Keratinocyte (primary cell): ENCODE data around the gene CHIA. TPM values are rescaled to one million over a fixed set of nuclear protein-coding genes. Genes with fewer than 3 reads are reported as not detected.

Source experiments
- DNase-seq: peaks from one replicate; pipeline ENCODE4 v3.0.0-alpha.2; 2011; ENCODE audit warnings: low read depth, missing footprints, low spot score
- FAIRE-seq: peaks from 2 replicates; lab custom pipeline; 2011; peaks lifted over from hg19 to GRCh38; lab: Jason Lieb, UNC
- H2AFZ ChIP-seq: 2 replicates; pipeline ENCODE4 v1.6.0; 2012; ENCODE audit warnings: low read length, control low read depth, inconsistent platforms; ENCODE audit not compliant: control insufficient read depth
- H3K27ac ChIP-seq: 2 replicates; pipeline ENCODE4 v1.5.1; 2011; ENCODE audit warnings: low read length; ENCODE audit not compliant: control insufficient read depth, insufficient read depth
- H3K27me3 ChIP-seq: 3 replicates; pipeline ENCODE4 v1.6.0; 2011; ENCODE audit warnings: low read length; ENCODE audit not compliant: control insufficient read depth, insufficient read depth; ENCODE audit errors: extremely low read depth
- H3K36me3 ChIP-seq, 2 experiments: 2 replicates in 1 of 2; 3 replicates in 1 of 2; pipeline ENCODE4 v1.5.1; 2011; ENCODE audit warnings: low read length in 2 of 2, mild to moderate bottlenecking in 1 of 2; ENCODE audit not compliant: control insufficient read depth in 2 of 2, insufficient read depth in 2 of 2; ENCODE audit errors: extremely low read depth in 1 of 2
- H3K4me1 ChIP-seq: 3 replicates; pipeline ENCODE4 v1.5.1; 2011; ENCODE audit warnings: low read length; ENCODE audit not compliant: control insufficient read depth, insufficient read depth; ENCODE audit errors: extremely low read depth
- H3K4me2 ChIP-seq: 3 replicates; pipeline ENCODE4 v1.6.0; 2011; ENCODE audit warnings: low read depth, low read length; ENCODE audit not compliant: control insufficient read depth, insufficient read depth; ENCODE audit errors: extremely low read depth
- H3K4me3 ChIP-seq, 3 experiments: fragments of 200-600 bp in 1 of 3; sonication (generic) in 1 of 3; 2 replicates in 2 of 3; 3 replicates in 1 of 3; pipeline ENCODE4 v1.5.1; 2011 to 2016; ENCODE audit warnings: low read length in 3 of 3, mild to moderate bottlenecking in 3 of 3, control low read depth in 2 of 3, inconsistent platforms in 1 of 3, low read depth in 1 of 3, mixed read lengths in 1 of 3, mixed run types in 1 of 3, moderate library complexity in 1 of 3; ENCODE audit not compliant: control insufficient read depth in 2 of 3, insufficient read depth in 2 of 3; ENCODE audit errors: extremely low read depth in 1 of 3
- H3K79me2 ChIP-seq: 2 replicates; pipeline ENCODE4 v1.6.0; 2012; ENCODE audit warnings: low read length; ENCODE audit not compliant: control insufficient read depth, insufficient read depth
- H3K9ac ChIP-seq: 3 replicates; pipeline ENCODE4 v1.6.0; 2011; ENCODE audit warnings: low read length; ENCODE audit not compliant: control insufficient read depth, insufficient read depth; ENCODE audit errors: extremely low read depth
- H3K9me1 ChIP-seq: 3 replicates; pipeline ENCODE4 v1.6.0; 2011; ENCODE audit warnings: low read length; ENCODE audit not compliant: control insufficient read depth, insufficient read depth; ENCODE audit errors: extremely low read depth
- H3K9me3 ChIP-seq: 2 replicates; pipeline ENCODE4 v1.5.1; 2012; ENCODE audit warnings: low read depth, low read length; ENCODE audit not compliant: control insufficient read depth
- H4K20me1 ChIP-seq: 3 replicates; pipeline ENCODE4 v1.6.0; 2011; ENCODE audit warnings: low read length; ENCODE audit not compliant: control insufficient read depth, insufficient read depth; ENCODE audit errors: extremely low read depth
- CTCF ChIP-seq, 3 experiments: IDR thresholded peaks in 1 of 3; conservative IDR thresholded peaks in 1 of 3; optimal IDR thresholded peaks in 1 of 3; 2 replicates in 2 of 3; 3 replicates in 1 of 3; pipeline versions ENCODE3 to v1.5.1; 2011; ENCODE audit warnings: low read length in 3 of 3, mild to moderate bottlenecking in 3 of 3, moderate library complexity in 2 of 3, control low read depth in 1 of 3, inconsistent platforms in 1 of 3; ENCODE audit not compliant: insufficient read depth in 2 of 3; ENCODE audit errors: extremely low read depth in 1 of 3
- EZH2 ChIP-seq: IDR thresholded peaks from one replicate; pipeline ENCODE4 v1.6.1; 2012; ENCODE audit warnings: inconsistent platforms, mild to moderate bottlenecking, low read length, moderate library complexity
- dilution Hi-C: fragments of 300-500 bp; cut with MboI; formaldehyde crosslinking; loops from one replicate; pipeline ENCODE4 v1.7.0; 2020; ENCODE audit warnings: low sequenced_read_pairs; ENCODE audit not compliant: extremely low pct_ligation_motif_present
- polyA plus RNA-seq, 5 experiments: library from polyadenylated mRNA; depleted of rRNA in 3 of 5; stranded (reverse) in 3 of 5; stranded (forward) in 1 of 5; unstranded in 1 of 5; fragments of >200 nt; gene quantifications; 1 replicate in 1 of 5; 2 replicates in 3 of 5; 3 replicates in 1 of 5; pipeline versions ENCODE4 v1.2.1 to v1.2.3, GENCODE V29; 2011 to 2012; ENCODE audit warnings: missing spikeins in 2 of 5, low read depth in 1 of 5, low replicate concordance in 1 of 5

Gene CHIA
- polyA plus RNA-seq, 1 donor (not counting 4 experiments of a cell fraction or from before 2014, with no cell fraction given): not detected

GRCh38 chr1:111242805-111243523 lies 47.7 kb upstream of the CHIA start:
- Histone ChIP-seq H3K4me3 (no peak overlapping the region), H4K20me1 (no peaks in the 10 kb centered on the region), H3K4me1 (no peaks in the 10 kb centered on the region), H3K4me2 (no peak overlapping the region), H3K36me3 (no peaks in the 10 kb centered on the region), H3K9ac (no peak overlapping the region), H3K9me1 (no peaks in the 10 kb centered on the region), H3K27me3 (no peaks in the 10 kb centered on the region), H3K27ac (no peak overlapping the region), H2AFZ (no peak overlapping the region), H3K79me2 (no peaks in the 10 kb centered on the region), H3K9me3 (no peaks in the 10 kb centered on the region)
- DNase-seq: no peak
- TF ChIP-seq CTCF (optimal IDR thresholded peaks at IDR 0.05 in 1 of 3, IDR thresholded peaks at IDR 0.05 in 1 of 3, conservative IDR thresholded peaks at IDR 0.05 in 1 of 3; ENCODE audit: extremely low read depth in 1 of 3, insufficient read depth in 2 of 3, low read length in 3 of 3) (no peak), EZH2 (no peak)
- FAIRE-seq: no peak
- dilution Hi-C loops: no loop called here

DNA sequence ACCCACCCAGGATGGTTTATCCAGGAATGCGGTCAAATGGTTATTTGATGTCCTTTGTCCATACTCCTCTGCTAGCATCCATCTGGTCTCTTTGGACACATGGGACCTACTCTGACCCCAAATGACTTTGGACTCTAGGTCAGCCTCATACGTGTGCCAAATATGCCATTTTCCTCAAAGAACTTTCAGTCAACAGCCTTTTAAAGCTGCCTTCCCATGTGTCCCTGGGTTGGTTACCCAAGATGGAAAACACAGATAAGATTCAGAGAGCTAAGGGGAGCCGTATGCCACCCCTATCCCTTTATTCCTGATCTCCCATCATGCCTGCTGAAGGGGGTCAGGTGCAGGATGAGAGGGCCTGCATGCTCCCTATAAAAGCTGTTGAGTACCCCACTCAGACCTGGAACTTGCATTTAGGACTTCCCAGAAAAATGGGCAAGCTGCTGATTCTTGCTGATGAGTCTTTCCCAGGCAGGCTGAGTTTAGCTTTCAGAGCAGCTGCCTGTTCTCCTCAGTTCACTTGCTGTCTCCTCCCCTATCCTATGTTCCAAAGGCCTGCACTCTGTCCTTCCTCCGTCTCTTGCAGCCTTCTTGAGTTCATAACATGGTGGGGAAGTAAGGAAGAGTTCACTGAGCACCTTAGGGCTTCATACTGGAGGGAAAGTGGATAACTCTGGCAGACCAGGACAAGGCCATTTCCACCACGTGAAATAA lies 43.4 kb upstream of the CHIA start:
- no peak overlapping the region for H3K27ac ChIP-seq
- no peak overlapping the region for H3K4me2 ChIP-seq
- no peaks in the 10 kb centered on the region for H3K4me1 ChIP-seq
- no peaks in the 10 kb centered on the region for H3K79me2 ChIP-seq
- H3K4me3 ChIP-seq: no peak overlapping the region
- no peaks in the 10 kb centered on the region for H3K36me3 ChIP-seq
- H3K27me3 ChIP-seq: no peaks in the 10 kb centered on the region
- no peaks in the 10 kb centered on the region for H3K9me1 ChIP-seq
- H4K20me1 ChIP-seq: no peaks in the 10 kb centered on the region
- H2AFZ ChIP-seq: no peak overlapping the region
- no peaks in the 10 kb centered on the region for H3K9me3 ChIP-seq
- dilution Hi-C loops: no loop called here
- TF ChIP-seq CTCF (optimal IDR thresholded peaks at IDR 0.05 in 1 of 3, IDR thresholded peaks at IDR 0.05 in 1 of 3, conservative IDR thresholded peaks at IDR 0.05 in 1 of 3; ENCODE audit: extremely low read depth in 1 of 3, insufficient read depth in 2 of 3, low read length in 3 of 3) (no peak), EZH2 (no peak)
- no peak overlapping the region for H3K9ac ChIP-seq
- no peak for DNase-seq
- FAIRE-seq: no peak
